ENCODE data around the gene ERAS.

GRCh38 chrX:48864210-48864609 is 37.9 kb downstream of the ERAS start:
- TF ChIP-seq CTCF (conservative IDR thresholded peaks at IDR 0.05; ENCODE audit: low read length) (no peak), EZH2phosphoT487 (IDR thresholded peaks at IDR 0.05; ENCODE audit: borderline replicate concordance) (no peak)

Data from Loucy (cell line).